Ovary (tissue), 9 donors: ENCODE data around the gene TP63. TPM values are rescaled to one million over a fixed set of nuclear protein-coding genes. Genes with fewer than 3 reads are reported as not detected.

Experiments
- DNase-seq, 5 donors: peaks; one replicate each; pipeline ENCODE4 v3.0.0-alpha.2; 2019 to 2020
- H3K27ac ChIP-seq, 2 donors: fragments of 200-600 bp; one replicate each; pipeline versions ENCODE4 v1.5.1 to v1.8.0; 2019 to 2022
- H3K27me3 ChIP-seq: fragments of 200-600 bp; one replicate; pipeline ENCODE4 v1.8.0; 2022
- H3K36me3 ChIP-seq: fragments of 200-600 bp; sonication (generic); one replicate; pipeline ENCODE4 v1.5.1; 2019
- H3K4me1 ChIP-seq: one replicate; pipeline ENCODE4 v1.8.1; 2013; ENCODE audit warnings: mild to moderate bottlenecking, moderate library complexity; ENCODE audit not compliant: insufficient read depth
- H3K4me3 ChIP-seq: fragments of 200-600 bp; sonication (generic); one replicate; pipeline ENCODE4 v1.5.1; 2017
- H3K9me3 ChIP-seq, 2 donors: fragments of 200-600 bp in 1 of 2; sonication (generic) in 1 of 2; one replicate each; pipeline versions ENCODE4 v1.5.1 to v1.8.1; 2013 to 2019; ENCODE audit warnings: mild to moderate bottlenecking in 1 of 2, moderate library complexity in 1 of 2
- EP300 ChIP-seq: sonication (generic); formaldehyde crosslinking; IDR thresholded peaks from one replicate; pipeline ENCODE4 v1.6.1; 2017; ENCODE audit warnings: antibody characterized with exemption
- POLR2A ChIP-seq: fragments of 450-650 bp; IDR thresholded peaks from one replicate; pipeline ENCODE4 v1.6.1; 2017; ENCODE audit warnings: antibody characterized with exemption, mild to moderate bottlenecking, moderate library complexity
- WGBS, 3 donors: extraction: QIAGEN DNeasy Blood & Tissue Kit in 1 of 3; methylation state at CpG; one replicate each; pipeline versions ENCODE4 v1.1.5 to v1.1.7; 2013 to 2017; 5-methylcytosine and 5-hydroxymethylcytosine counted together
- intact Hi-C, 4 donors: fragments of 100-400 bp; cut with DNase I; formaldehyde crosslinking; loops; one replicate each; pipeline versions ENCODE4 v1.11.0 to v1.15.1; 2022 to 2023
- polyA plus RNA-seq, 2 donors: library from polyadenylated mRNA; stranded (reverse); fragments of 200-250 nt in 1 of 2; fragments of 350-450 nt in 1 of 2; fragmentation: Illumina TruSeq in 1 of 2; extraction: RNeasy Lipid Tissue Mini Kit (QIAGEN cat#74804) in 1 of 2; gene quantifications; one replicate each; pipeline ENCODE4 v1.2.3, GENCODE V29; 2013 to 2014
- total RNA-seq, 7 donors: library from RNA; depleted of rRNA in 2 of 7; stranded (reverse); fragments of >200 nt in 2 of 7; fragmentation: NEBNext Ultra II Directional in 3 of 7; extraction: Animal tissue kit (Norgen Biotek cat#: 25700) in 3 of 7; gene quantifications; one replicate each; pipeline versions ENCODE4 v1.1.0 to v1.2.4, GENCODE V29; 2016 to 2023
- TF ChIP-seq, protein P1 (sequence below), 3 donors: fragments of 450-650 bp in 2 of 3; fragments of 200-600 bp in 1 of 3; IDR thresholded peaks; one replicate each; pipeline versions ENCODE4 v1.5.1 to v1.8.0; 2016 to 2022; ENCODE audit warnings: antibody characterized with exemption in 3 of 3, mild to moderate bottlenecking in 1 of 3
- donor health status: DM: no; HTN: no; CAD: no; lungs with moderate emphysema.
- donor health status: DM: no; HTN: no; CAD: no.
- donor health status: Bipolar disorder and iron deficiency.
- donor health status: DM: yes; HTN: yes; CAD: no.
- donor health status: DM: no; HTN: no; CAD: no.
- donor health status: DM: yes; HTN: yes; CAD: no.

The TP63 gene
- total and polyA plus RNA-seq, 9 donors, result 0.15 to 0.79 (median 0.22) TPM; not detected in 1

DNA sequence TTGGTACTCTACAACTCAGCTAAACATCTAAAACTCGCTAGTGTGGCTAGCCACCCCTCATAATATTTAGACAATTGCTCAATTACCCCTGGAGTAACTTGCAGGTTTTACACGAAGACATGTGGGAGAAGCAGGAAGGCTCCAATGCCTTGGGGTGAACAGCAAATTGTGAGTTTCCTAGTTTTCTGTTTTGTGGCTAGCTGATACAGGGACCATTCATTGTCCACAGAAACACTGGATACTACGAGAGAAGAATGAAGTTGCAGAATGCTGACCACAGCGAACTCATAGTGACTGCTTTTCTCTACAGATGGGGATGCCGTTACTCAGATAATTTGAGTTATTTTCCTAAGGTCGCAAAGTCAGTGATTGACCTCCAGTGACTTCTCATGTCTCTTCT lies 276.6 kb downstream of the TP63 start:
- Histone ChIP-seq H3K27ac (no peak overlapping the region), H3K4me1 (no peaks in the 10 kb centered on the region), H3K36me3 (no peaks in the 10 kb centered on the region), H3K27me3 (no peaks in the 10 kb centered on the region), H3K4me3 (no peak overlapping the region), H3K9me3 (no peaks in the 10 kb centered on the region)
- DNase-seq, result no peak
- WGBS, 3 donors, result 64 to 70% (median 69%) methylated on average over 6 of the region's 6 CpGs
- intact Hi-C loops, result no loop called here
- no peak for TF ChIP-seq EP300
- TF ChIP-seq POLR2A, result no peak

DNA sequence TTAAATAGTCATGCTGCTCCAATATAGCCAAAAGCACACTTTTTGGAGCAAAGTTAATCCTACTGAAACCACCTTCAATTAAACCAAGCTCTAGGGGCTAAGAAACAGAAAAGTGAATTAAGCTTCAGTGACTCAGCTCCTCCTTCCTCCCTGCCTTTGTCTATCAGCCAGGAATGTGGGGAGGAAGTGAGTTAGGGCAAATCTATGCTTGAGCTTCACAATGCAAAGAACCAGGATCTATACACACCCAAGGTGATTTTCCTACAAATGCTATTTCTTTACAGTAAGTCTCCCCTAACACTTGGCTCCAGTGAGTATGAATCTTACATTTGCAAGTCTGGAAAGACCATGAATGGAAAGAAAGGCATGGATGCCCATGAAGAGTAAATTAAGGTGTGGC lies 277.5 kb downstream of the TP63 start:
- no peak for TF ChIP-seq EP300
- TF ChIP-seq, protein P1, sequence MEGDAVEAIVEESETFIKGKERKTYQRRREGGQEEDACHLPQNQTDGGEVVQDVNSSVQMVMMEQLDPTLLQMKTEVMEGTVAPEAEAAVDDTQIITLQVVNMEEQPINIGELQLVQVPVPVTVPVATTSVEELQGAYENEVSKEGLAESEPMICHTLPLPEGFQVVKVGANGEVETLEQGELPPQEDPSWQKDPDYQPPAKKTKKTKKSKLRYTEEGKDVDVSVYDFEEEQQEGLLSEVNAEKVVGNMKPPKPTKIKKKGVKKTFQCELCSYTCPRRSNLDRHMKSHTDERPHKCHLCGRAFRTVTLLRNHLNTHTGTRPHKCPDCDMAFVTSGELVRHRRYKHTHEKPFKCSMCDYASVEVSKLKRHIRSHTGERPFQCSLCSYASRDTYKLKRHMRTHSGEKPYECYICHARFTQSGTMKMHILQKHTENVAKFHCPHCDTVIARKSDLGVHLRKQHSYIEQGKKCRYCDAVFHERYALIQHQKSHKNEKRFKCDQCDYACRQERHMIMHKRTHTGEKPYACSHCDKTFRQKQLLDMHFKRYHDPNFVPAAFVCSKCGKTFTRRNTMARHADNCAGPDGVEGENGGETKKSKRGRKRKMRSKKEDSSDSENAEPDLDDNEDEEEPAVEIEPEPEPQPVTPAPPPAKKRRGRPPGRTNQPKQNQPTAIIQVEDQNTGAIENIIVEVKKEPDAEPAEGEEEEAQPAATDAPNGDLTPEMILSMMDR (IDR thresholded peaks at IDR 0.05), result no peak
- TF ChIP-seq POLR2A, result no peak
- intact Hi-C loops, result no loop called here
- no peak overlapping the region for H3K27ac ChIP-seq
- no peaks in the 10 kb centered on the region for H3K27me3 ChIP-seq
- H3K9me3 ChIP-seq, result no peaks in the 10 kb centered on the region
- DNase-seq, result no peak
- H3K36me3 ChIP-seq, result no peaks in the 10 kb centered on the region
- no peak overlapping the region for H3K4me3 ChIP-seq
- no peaks in the 10 kb centered on the region for H3K4me1 ChIP-seq

DNA sequence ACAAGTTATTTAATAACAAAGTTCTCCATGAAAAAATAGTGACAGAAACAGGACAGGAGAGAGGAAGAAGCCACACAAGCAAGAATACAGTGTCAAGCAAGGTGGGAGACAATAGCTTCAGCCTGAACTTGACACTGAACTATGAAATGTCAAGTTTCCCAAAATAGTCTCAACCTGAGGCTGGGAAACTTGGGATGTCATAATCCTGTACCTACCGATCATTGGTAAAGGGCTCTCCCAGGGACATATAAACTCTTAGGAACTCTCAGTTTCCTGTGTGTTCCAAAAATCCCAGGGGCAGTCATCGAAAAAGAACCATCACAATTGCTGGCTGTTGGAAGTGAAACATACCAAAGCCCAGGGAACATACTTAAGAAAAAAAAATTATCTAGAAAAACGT lies 277.9 kb downstream of the TP63 start:
- intact Hi-C loops, result no loop called here
- TF ChIP-seq EP300 (no peak), POLR2A (no peak)
- TF ChIP-seq, protein P1 (IDR thresholded peaks at IDR 0.05), result no peak
- H3K27me3 ChIP-seq, result no peaks in the 10 kb centered on the region
- H3K27ac ChIP-seq, result no peak overlapping the region
- no peaks in the 10 kb centered on the region for H3K4me1 ChIP-seq
- H3K36me3 ChIP-seq, result no peaks in the 10 kb centered on the region
- WGBS, 3 donors, result 78 to 84% (median 78%) methylated on average over 3 of the region's 3 CpGs
- no peaks in the 10 kb centered on the region for H3K9me3 ChIP-seq
- no peak for DNase-seq
- H3K4me3 ChIP-seq, result no peak overlapping the region

DNA sequence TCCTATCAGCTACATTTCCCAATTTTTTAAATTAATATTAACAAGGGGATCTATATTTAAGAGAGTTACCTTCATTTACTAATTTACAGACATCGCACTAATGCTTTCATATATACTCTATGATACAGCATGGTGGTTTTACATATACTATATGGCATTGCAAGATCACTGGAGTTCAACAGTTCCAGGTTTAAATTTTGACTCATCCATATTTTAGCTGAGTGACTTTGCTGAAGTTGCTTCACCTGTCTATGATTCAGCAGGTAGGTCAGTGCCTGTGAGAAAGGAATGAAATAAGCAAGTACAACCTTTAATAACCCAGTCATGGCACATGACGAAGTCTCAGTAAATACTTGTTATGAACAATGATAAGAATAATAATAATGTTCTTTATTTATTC lies 278.4 kb downstream of the TP63 start:
- Histone ChIP-seq H3K27ac (no peak overlapping the region), H3K4me3 (no peak overlapping the region), H3K27me3 (no peaks in the 10 kb centered on the region), H3K4me1 (no peaks in the 10 kb centered on the region), H3K36me3 (no peaks in the 10 kb centered on the region), H3K9me3 (no peaks in the 10 kb centered on the region)
- WGBS, 3 donors, result 81 to 89% (median 85%) methylated on average over 2 of the region's 2 CpGs
- intact Hi-C loops, result no loop called here
- DNase-seq, result no peak
- TF ChIP-seq POLR2A (no peak), EP300 (no peak)
- TF ChIP-seq, protein P1 (IDR thresholded peaks at IDR 0.05), result no peak

DNA sequence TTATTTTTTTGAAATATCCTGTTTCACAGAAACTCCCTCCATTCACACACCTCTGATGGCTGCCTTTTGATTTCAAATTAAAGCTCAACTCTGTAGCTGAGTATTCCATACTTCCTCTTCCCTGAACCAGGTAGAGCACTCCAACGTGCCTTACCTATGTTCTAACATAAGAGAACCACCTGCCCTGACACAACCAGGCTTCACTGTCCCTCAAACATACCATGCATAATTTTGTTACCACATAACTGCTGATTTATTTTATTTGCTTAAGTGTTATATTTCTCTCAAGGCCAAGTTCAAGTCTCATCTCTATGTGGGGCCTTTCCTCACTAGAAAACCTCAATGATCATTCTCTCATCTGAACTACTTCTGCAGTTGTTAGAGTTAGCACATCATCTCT lies 279.8 kb downstream of the TP63 start:
- TF ChIP-seq, protein P1 (IDR thresholded peaks at IDR 0.05), result no peak
- TF ChIP-seq POLR2A (no peak), EP300 (no peak)
- no peaks in the 10 kb centered on the region for H3K4me1 ChIP-seq
- no peak overlapping the region for H3K27ac ChIP-seq
- intact Hi-C loops, result no loop called here
- no peak for DNase-seq
- no peaks in the 10 kb centered on the region for H3K9me3 ChIP-seq
- 23 to 48% (median 33%) methylated on average over 1 of the region's 1 CpG for WGBS, 3 donors
- H3K4me3 ChIP-seq, result no peak overlapping the region
- H3K27me3 ChIP-seq, result no peaks in the 10 kb centered on the region
- H3K36me3 ChIP-seq, result no peaks in the 10 kb centered on the region
